Measurements from ENCODE around the gene PSMB9.
A peak's percentile ranks its signal among the peaks of the same experiment; 100 is the strongest.
"Not testable (repeated sequence)": the region's sequence is repeated elsewhere in the genome, so short reads cannot be mapped to it uniquely, and the experiment has no call there.

Gene PSMB9

DNA sequence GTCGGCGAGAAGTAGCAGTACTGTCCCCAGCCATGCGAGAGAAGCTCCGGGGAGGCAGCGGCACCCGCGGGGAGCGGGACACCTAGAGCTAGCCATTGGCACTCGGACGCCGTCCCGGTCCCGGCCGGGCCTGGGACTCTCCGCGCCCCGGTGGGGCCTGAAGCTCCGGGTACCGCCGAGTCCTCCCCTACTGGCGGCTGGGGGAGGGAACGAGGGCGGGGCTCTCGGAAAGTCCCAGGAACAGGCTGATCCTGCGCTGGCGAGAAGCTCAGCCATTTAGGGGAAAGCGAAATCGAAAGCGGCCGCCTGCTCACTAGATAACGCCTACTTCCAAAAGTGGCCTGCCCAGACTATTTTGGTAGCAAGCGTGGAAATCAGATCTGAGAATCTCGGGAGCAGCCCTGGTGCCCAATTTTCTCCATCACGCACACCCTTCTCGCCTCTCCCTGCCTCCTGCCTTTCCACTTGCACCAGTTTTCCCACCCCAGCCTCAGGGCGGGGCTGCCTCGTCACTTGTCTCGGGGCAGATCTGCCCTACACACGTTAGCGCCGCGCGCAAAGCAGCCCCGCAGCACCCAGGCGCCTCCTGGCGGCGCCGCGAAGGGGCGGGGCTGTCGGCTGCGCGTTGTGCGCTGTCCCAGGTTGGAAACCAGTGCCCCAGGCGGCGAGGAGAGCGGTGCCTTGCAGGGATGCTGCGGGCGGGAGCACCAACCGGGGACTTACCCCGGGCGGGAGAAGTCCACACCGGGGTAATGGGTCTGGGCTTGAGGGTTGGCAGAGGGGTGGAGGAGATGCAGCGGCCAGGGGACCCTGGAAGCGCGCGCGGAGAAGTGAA lies at the start of gene PSMB9, which contains the start of gene TAP1:
Gene PSMB9 (plus strand): TSS at position 652 of the 835 bp plus-strand sequence. CDS start 38 bp downstream, at position 690.
Gene TAP1 (minus strand): TSS at position 164 of the 835 bp plus-strand sequence. CDS start 68 bp downstream, at position 96.
- DNase-seq (ENCODE audit: low spot score): peak; percentile 94

GRCh38 chr6:32805404-32805803 lies 48.6 kb upstream of the PSMB9 start:
- not testable (repeated sequence) for DNase-seq (ENCODE audit: low spot score)

DNA sequence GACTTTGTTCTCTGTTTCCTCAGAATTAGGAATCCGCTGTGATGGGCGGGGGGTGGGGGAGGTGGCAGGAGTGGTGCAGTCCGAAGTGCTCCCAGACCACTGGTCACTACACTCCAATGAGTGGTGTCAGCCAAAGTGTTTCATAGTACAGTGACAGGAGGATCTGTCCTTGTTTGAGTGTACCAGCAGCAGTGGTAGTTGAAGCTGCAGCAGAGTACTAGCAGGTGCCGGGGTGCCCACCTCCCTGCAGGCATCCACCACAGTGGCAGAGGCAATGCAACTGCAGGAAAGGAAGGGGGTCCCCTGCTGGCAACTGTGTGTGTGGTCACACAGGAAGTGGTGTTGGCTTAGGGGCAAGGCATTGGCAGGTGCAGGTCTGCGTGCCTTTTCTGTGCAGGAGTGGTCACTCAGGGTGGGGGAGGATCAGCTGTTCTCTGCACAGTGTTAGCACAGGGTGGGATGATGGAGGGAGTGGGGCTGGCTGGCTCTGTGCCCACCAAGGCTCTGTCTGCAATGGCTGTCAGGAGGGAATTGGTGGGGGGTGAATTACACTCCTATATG lies 46.9 kb upstream of the PSMB9 start:
- no peak for DNase-seq (ENCODE audit: low spot score)

DNA sequence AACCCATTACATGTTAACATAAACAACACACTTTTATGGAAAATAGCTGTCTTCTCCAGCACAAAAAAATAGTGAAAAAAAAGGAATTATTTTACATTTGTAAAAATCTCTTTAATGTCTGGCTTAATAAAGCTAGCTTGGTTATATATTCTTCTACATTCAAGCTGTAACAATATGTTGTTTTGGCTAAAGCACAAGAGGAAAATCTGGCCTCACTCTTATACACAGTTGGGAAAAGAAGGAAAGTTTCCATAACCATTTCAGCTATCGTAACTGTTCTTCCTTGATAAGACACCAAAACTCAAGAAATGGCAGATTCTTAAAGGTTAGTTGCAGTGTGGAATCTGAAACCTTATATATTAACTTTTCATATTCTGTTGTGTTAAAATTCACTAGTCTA lies 44.8 kb upstream of the PSMB9 start:
- no peak for DNase-seq (ENCODE audit: low spot score)

DNA sequence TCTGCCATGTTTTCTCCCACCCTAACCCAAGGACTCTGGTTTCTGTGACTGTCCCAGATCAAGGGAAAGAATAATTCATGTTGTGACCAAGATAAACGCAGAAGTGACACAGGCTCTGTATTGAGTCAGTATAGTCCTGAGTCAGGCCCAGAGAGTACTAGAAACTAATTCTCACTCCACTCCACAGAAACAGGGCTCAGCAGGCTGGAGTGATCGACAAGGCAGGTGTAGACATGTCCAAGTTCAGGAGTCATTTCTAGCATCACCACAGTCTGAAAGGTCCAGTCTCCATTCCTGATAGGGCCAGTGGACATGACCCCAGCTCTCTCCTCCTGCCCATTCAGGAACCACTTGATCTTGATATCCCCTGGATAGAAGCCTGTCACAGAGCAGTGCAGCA lies 39.8 kb upstream of the PSMB9 start:
- DNase-seq (ENCODE audit: low spot score): no peak

DNA sequence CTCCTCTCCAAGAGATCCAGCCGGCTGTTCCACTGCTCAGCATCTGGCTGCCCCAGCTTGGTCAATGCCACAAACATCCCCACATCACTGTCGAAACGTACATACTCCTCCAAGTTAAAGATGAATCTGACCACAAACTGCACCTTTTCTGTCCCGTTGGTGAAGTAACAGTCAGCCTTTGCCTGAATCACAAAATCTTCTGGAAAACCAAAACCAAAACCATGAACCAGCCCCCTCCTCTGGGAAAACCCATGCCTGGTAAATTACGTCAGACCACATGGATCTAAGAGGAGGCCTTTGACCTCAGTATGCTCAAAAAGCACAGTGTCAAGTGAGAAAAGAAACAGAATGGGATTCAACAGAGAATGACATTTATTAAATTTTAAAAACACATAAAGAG lies 38.9 kb upstream of the PSMB9 start:
- no peak for DNase-seq (ENCODE audit: low spot score)

DNA sequence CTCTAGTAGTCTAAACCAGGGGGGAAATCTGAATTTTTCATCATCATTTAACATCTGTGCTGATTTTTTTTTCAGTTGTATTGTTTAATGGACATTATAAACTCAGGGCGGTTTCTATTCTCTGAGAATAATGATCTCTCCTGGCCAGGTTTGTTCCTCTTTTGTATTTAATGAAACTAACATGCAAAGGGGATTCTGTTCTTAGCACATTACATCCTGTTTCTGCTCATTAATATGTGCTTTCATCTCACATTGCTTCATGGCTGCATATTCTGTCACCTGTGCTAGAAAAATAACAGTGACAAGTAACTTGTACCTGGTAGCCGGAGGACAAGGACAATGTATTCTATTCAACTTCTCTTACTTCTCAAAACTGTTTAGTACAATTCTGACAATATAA lies 38.0 kb upstream of the PSMB9 start:
- no peak for DNase-seq (ENCODE audit: low spot score)

DNA sequence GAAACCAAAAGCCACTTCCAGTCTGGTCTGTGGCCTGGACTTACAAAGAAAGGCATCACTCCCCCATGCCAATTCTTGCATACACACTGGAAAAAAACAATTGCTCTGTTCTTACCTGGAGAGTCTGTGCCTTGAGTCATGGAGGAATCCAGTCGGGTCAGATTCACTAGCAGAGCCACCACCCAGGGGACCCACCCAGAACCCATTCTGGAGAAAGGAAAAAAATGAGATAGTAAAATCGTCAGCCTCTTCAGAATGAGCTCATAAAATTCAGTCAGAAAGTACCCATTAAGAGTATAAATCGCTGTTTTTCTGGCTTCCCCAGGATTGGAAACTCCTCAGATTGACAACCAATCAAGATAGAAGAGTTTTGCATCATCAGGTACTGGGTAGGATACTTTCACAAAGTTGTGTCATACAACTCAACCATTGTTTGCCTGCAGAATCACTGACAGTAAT lies 37.2 kb upstream of the PSMB9 start, which contains the start of gene HLA-DOB:
Gene HLA-DOB (minus strand): TSS at position 257 of the 459 bp plus-strand sequence. CDS start 51 bp downstream, at position 206.
- no peak for DNase-seq (ENCODE audit: low spot score)

DNA sequence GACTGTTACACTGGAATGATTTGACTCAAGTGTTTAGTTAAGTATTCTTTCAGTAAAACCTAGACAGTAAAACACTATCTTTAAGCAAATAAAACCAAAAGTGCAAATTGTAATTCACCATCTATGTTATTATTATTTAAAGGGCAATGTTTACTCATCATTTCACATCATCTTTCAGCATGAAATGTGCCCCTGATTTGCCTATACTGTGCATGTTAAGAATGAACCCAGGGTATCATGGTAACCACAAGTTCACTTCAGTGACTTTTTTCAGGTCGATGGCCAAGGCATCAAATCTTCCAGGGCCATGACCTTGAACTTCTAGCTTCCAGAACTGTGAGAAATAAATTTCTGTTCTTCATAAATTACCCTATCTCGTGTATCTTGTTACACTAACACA lies 35.1 kb upstream of the PSMB9 start:
- no peak for DNase-seq (ENCODE audit: low spot score)

GRCh38 chr6:32819729-32820128 lies 34.3 kb upstream of the PSMB9 start:
- DNase-seq (ENCODE audit: low spot score): no peak

GRCh38 chr6:32825966-32826365 lies 28.0 kb upstream of the PSMB9 start:
- DNase-seq (ENCODE audit: low spot score): no peak

- DNase-seq (ENCODE audit: low spot score): no peak
Measured at GRCh38 chr6:32827025-32827424, 27.0 kb upstream of the PSMB9 start.

DNA sequence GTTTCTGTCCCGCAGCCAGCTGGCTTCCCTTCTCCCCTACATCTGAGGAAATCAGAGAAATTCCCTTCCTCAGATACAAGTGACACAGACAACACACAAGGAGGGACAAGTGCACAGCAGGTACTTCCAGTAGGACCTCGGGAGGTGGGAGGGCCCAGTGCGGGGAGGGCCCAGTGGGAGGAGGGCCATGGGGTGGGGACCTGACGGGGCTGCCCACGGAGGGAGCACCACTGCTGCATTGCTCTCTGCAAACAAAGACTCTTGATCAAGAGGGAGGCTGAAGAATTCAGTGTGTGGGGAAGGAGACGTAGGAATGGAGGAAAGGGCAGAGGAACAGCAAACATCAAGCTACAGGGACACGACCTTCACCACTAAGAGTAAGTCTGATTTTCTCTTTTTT lies 24.5 kb upstream of the PSMB9 start:
- DNase-seq (ENCODE audit: low spot score): no peak

DNA sequence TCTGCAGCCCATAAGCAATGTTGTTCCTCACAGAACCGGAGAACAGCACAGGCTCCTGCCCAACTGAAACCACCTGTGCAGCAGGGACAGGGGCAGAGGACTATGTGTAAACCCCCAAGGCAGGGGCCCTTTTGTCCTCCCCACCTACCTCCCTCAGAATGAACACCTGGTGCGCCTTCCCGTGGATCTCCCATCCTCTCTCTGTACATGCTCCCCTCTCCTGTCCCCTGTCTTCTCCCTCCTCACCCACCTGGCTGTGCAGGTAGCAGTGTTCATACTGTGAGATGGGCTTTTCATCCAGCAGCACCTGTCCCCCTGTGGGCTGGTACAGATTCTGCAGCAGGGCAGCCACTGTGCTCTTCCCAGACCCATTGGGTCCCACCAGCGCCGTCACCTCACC lies 24.0 kb upstream of the PSMB9 start:
- DNase-seq (ENCODE audit: low spot score): no peak

DNA sequence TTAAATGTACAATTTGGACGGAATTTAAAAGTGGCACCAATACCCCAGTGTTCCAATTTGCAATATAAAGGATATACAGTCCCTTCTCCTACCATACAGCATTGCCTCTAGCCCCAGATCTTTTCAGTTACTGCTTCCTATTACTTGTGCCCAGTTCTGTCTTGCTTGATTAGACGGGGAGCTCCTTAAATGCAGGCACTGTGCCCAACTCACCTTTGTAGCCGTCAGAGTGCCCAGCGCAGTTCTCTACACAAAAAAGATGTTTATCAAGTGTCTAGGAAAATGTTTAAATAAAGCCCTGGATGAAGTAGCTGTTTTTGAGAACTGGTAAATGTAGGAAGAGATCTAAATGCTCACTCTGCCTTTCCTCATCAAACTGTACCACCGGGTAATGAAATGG lies 23.1 kb upstream of the PSMB9 start:
- no peak for DNase-seq (ENCODE audit: low spot score)

DNA sequence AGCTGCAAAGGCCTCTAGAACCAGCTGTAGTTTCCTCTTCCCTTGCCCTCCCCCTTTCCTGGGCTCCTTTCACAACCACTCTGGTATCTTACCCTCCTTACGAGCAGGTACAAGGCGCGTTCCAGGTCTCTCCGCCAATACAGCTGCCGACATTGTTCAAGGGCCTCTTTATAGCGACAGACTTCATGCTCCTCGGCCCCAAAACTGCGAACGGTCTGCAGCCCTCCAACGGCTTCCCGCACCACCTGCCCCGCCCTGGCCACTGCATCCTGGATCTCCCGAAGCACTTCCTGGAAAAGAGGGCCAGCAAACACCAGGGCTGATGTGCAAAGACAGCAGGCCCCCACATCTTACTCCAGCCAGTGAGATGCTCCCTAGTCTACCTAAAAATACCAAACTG lies 21.5 kb upstream of the PSMB9 start:
- DNase-seq (ENCODE audit: low spot score): no peak

GRCh38 chr6:32833664-32834063 lies 20.3 kb upstream of the PSMB9 start:
- no peak for DNase-seq (ENCODE audit: low spot score)

DNA sequence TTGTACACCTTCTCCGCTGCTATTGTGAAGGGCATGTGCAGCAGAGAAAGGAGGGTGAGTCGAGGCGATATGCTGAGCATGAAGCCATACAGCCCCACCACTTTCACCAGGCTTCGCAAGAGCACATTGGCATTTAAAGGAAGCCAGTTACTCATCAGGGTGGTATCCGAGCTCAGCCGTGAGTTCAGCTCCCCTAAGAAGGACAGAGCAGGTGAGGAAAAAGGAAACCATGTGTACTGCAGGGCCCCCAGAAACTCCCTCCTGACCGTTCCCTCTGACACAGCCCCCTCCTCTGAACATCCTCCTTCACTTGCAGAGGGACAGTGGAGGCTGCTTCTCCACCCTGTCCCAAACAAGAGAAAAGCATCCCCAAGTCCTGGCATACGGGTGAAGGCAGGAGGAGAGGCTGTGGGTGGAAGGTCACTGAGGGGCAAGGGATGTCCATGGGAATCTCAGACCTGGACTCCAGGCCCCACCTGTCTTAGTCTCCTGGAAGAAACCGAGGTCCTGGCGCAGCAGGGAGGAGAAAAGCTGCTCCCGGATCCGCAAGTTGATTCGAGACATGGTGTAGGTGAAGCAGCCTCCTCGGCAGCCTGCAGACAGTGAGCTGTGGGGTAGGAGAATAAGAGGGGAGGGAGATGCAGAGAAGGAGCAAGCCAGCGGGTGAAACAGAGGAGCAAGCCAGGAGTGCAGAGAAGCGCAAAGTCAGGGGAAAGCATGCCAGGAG lies 18.7 kb upstream of the PSMB9 start:
- no peak for DNase-seq (ENCODE audit: low spot score)

DNA sequence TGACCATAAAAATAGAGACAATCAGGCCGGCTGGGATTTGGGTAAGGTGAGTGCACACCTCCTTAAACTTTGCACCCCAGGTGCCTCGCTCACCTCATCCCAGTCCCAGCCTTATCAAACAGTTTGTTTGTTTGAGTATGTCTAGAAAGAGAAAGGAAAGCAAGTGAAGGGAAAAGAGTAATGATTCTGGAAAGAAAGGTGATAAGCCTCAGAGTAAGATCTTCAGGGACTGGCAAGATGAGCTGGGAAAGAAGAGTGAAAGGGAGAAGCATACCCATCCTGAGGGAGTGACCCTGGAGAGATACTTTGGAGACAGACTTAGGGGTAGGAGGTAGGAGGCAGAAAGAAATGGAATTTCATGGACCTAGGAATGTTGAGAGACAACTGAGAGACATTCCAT lies 17.1 kb upstream of the PSMB9 start:
- no peak for DNase-seq (ENCODE audit: low spot score)

GRCh38 chr6:32837651-32838113 lies 16.3 kb upstream of the PSMB9 start:
- no peak for DNase-seq (ENCODE audit: low spot score)

DNA sequence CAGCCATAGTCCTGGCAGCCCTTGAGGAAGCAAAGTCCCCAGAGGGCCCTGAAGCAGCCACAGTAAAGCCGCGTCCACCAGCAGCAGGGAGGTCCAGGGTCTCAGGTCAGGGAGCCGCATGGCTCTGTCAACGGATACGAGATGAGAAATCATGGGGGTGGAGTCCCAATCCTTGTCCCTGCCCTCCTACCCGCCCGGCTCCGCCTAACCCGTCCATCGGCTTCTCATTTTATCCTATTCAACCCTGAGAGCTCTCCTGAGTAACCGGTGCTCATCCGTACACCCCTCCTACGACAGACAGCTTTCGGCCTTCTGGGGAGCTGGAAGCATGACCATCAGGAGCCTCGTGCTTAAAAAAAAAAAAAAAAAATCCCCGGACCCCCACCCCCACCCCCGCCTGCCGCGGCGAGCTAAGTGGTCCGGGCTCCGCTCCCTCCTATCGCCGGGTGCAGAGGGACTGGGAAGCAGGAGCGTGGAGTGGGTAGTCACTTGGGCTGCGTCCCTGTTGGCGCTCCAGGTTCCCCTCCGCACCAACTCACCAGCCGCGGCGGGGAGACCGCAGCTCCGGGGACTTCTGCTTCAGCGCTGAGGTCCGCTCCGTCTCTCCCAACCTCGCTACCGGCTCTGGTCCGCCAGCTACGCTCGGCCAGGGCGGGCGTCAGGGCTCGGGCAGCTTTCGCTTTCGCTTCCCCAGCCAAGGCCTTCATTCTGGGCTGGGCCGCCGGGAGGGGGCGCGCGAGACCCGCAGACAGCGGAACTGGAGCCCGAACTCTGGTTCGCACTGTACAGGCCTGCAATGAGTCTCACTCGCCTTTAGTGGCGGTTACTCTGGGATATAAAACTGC lies 15.7 kb upstream of the PSMB9 start, which contains the start of gene TAP2:
Gene TAP2 (minus strand): TSS at position 626 of the 845 bp plus-strand sequence. CDS start 506 bp downstream, at position 120.
- peak; percentile 98 for DNase-seq (ENCODE audit: low spot score)

All from left forelimb (tissue), 1 donor.